Vagina (tissue), 2 donors: ENCODE results near the gene UBXN1.

Experiments used
- CTCF ChIP-seq, 3 experiments: fragments of 450-650 bp in 2 of 3; fragments of 200-600 bp in 1 of 3; sonication (generic) in 1 of 3; IDR thresholded peaks; one replicate each; pipeline ENCODE4 v1.5.1; 2017 to 2019; ENCODE audit warnings: antibody characterized with exemption in 3 of 3, mild to moderate bottlenecking in 2 of 3, moderate library complexity in 2 of 3
- POLR2A ChIP-seq, 2 donors: fragments of 450-650 bp; IDR thresholded peaks; one replicate each; pipeline ENCODE4 v1.6.1; 2017; ENCODE audit warnings: antibody characterized with exemption in 2 of 2, mild to moderate bottlenecking in 2 of 2, moderate library complexity in 2 of 2

GRCh38 chr11:62665075-62665598, 13.7 kb downstream of the UBXN1 start, which contains the start of the genes C11orf98 and CSKMT:
- TF ChIP-seq CTCF (IDR thresholded peaks at IDR 0.05), result no peak
- TF ChIP-seq POLR2A (IDR thresholded peaks at IDR 0.05), result peak; percentile 50 to 95
